GM12875 (cell line): ENCODE data around the gene GTF3C1.

ENCODE experiments used
- H3K4me3 ChIP-seq: one replicate; pipeline ENCODE4 v1.5.1; 2011; ENCODE audit warnings: low read depth, low read length, control low read depth
- TF ChIP-seq, protein P1 (sequence below): IDR thresholded peaks from 2 replicates; pipeline ENCODE4 v1.5.1; 2011; ENCODE audit warnings: low read depth, mild to moderate bottlenecking, control low read depth, inconsistent platforms, low read length, moderate library complexity, borderline replicate concordance; ENCODE audit not compliant: insufficient read depth

The GTF3C1 gene

DNA sequence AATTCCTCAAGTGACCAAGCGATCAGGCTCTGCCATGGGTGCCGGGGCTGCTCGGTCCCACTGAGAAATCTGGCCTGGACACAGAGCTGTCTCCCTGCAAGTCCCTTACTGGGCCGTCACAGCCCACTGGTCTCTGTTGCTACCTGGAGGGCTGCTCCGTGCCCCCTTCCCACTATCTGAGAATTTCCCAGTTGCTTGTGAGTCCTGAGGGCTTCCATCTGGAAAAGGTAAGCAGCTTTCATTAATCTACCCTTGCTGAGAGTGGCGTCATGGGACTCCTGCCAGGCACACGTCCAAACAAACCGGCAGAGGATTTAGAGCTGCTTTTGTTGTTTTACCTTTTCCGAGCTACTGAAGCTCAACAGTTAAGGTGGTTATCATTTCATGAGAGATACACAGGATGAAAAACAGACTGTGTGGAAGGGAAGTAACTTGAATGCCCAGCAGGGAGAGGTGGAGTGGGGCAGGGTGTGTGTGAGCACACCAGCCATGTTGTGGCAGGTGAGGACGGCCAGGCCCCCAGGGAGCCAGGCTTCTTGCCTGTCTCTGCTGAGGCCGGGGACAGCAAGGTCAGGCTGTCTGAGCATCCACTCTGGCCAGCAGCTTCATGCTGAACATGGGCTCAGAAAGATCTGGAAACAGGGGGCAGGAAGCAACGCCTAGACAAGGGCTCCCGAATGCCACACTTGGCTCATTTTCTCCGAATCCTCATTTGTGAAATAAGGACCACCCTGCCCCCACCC, 50.6 kb downstream of the GTF3C1 start:
- TF ChIP-seq, protein P1, sequence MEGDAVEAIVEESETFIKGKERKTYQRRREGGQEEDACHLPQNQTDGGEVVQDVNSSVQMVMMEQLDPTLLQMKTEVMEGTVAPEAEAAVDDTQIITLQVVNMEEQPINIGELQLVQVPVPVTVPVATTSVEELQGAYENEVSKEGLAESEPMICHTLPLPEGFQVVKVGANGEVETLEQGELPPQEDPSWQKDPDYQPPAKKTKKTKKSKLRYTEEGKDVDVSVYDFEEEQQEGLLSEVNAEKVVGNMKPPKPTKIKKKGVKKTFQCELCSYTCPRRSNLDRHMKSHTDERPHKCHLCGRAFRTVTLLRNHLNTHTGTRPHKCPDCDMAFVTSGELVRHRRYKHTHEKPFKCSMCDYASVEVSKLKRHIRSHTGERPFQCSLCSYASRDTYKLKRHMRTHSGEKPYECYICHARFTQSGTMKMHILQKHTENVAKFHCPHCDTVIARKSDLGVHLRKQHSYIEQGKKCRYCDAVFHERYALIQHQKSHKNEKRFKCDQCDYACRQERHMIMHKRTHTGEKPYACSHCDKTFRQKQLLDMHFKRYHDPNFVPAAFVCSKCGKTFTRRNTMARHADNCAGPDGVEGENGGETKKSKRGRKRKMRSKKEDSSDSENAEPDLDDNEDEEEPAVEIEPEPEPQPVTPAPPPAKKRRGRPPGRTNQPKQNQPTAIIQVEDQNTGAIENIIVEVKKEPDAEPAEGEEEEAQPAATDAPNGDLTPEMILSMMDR = no peak
- H3K4me3 ChIP-seq = no peak overlapping the region

DNA sequence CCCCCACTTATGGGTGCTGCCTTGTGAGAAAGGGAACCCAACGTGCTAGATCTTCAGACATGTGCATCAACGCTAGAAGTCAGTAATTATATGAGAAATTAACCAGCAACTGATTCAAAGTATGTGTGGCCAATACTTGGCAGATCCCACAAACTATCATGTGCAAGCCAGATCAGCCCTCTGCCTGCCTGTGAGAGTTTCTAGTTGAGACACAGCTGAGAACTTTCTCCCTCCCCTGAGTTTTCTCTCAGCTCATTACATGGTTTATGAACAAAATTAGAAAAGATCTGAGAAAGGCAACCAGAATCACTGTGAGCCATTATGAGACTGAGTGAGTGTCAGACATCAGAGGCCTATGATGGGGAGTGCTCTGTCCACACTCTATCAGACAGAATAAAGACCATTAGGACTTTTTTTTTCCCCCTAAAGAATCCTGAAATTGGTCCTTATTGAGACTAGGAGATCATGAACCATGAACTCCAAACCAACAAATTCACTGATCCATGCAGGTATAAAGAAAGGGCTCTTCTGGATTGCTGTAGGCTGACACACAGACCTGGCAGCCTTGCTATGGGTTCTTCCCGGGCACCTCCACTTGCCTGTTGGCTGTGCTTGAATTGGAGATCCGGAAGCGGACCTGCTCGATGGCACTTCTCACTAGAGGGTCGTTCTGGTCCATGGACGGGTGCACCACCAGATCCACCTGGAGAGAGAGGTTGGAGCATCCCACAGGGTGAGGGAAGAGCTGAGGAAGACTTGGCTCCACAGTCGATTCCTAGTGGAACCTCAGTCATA, 51.5 kb downstream of the GTF3C1 start:
- H3K4me3 ChIP-seq = no peak overlapping the region
- TF ChIP-seq, protein P1 = no peak

DNA sequence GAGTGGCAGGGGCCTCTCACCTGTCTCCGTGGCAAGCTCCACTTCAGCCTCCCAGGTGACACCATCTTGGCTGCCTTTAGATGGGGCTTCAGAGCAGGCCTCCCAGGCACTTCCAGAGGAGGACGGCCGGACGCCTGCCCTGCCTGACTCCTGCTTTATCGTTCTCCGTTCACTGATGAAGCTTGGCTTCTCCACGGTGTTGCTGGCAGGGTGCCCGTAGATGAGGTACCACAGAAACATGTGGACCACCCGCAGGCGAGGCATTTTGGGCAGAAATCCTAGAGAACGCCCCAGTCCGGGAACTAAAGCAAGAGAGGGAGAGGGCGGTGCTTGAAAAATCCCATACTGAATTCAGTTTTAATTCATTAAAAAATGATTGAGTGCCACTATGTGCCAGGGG, 54.5 kb downstream of the GTF3C1 start:
- TF ChIP-seq, protein P1 = no peak
- no peak overlapping the region for H3K4me3 ChIP-seq

DNA sequence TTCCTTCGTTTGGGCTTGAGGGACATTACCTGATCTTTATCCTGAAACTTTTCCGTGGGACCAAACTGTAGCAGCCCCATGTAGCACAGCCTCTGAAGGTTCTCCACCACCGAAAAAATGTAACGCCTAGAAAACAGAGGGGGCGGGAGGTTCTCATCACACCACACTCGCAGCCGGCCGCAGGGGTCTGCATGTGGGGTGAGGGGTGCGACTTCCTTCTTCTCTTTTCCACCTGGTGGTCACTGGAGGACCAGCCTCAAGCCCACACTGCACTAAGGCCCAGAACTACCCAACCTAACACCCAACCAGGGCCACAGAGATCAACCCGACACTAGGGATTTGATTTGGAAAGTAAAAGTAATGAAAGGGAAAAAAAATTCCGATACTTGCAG, 57.1 kb downstream of the GTF3C1 start:
- H3K4me3 ChIP-seq = no peak overlapping the region
- TF ChIP-seq, protein P1 = no peak

DNA sequence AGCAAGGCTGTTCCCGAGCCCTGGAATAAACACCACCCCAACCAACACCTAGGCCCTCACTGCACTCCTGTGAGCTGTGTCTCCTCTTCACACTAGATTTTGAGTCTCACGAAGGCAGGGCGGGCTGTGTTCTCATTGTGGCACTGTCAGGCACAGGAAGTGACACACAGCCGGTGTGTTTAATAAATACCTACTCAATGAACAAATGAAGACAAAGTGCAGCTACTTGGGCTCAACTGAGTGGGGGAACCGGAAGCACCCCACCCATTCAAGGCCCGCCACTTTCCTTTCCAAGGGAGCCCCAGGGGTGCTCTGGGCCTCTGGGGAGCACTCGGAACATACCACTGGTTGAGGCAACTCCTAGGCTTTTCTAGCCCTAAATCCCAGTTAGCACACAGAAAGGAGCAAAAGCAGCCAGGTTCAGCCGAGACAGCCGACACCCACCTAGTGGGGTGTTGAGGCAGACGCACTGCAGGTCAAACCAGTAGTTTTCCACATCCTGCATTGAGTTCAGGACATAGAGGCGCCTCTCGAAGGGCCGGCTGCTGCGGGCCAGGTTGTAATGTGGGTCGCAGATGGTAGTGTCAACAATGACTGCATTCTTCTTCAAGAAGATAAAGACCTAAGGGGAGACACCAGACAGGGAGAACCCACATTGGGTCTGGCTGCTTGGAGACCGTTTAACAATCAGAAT, 57.7 kb downstream of the GTF3C1 start:
- H3K4me3 ChIP-seq = no peak overlapping the region
- TF ChIP-seq, protein P1 = no peak

DNA sequence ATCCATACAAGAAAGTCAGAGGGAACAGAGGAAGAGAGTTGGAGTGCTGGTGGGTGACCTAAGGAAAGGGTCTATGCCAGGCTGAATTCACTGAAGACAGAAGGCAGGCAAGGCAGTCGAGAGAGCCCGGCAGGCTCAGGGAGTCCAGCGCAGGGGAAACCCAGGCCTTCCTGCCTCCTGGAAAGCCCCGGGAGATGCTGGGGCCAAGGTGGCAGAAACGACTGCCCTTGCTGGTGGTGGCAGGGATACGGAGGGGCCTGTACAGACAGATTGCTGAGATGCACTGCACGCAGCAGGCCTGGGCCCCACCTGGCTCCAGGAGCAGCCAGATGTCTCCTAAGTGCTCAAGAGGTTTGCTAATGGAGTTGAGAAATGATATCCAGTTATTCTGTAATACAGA, 59.8 kb downstream of the GTF3C1 start:
- H3K4me3 ChIP-seq = no peak overlapping the region
- TF ChIP-seq, protein P1 = no peak

DNA sequence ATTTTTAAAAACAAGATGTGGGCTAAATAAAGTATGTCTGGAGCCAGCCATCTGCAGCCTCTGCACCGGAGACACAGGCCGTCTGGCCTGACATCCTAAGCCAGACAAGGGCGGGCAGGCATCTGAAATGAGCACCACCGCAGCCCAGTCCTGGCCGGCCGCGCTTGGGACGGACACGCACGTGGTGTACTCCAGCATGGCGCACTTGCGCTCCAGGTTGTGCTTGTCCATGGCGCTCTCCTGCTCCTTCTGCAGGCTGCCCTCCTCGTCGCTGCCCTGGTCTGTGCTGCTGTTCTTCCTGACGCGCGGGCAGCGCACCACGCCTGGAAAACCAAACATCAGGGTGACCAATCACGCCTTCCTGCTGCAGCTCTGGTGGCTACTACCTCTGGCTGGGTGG, 60.3 kb downstream of the GTF3C1 start:
- TF ChIP-seq, protein P1 = no peak
- no peak overlapping the region for H3K4me3 ChIP-seq
